Suprapubic skin (tissue), 3 donors: ENCODE measurements around the gene CNNM2.

Experiments
- CTCF ChIP-seq, 2 donors: fragments of 200-600 bp in 1 of 2; fragments of 450-650 bp in 1 of 2; sonication (generic) in 1 of 2; IDR thresholded peaks; one replicate each; pipeline ENCODE4 v1.5.1; 2016 to 2019; ENCODE audit warnings: antibody characterized with exemption in 2 of 2, mild to moderate bottlenecking in 1 of 2, moderate library complexity in 1 of 2
- POLR2A ChIP-seq, 2 donors: fragments of 450-650 bp; IDR thresholded peaks; one replicate each; pipeline ENCODE4 v1.6.1; 2017; ENCODE audit warnings: antibody characterized with exemption in 2 of 2, mild to moderate bottlenecking in 2 of 2, moderate library complexity in 2 of 2

- no peak for TF ChIP-seq POLR2A (IDR thresholded peaks at IDR 0.05)
- no peak for TF ChIP-seq CTCF (IDR thresholded peaks at IDR 0.05)
These were observed 191.7 kb downstream of the CNNM2 start for GRCh38 chr10:103109821-103110220.
